SK-N-SH (cell line): ENCODE results near the gene FAIM2. TPM values are rescaled to one million over a fixed set of nuclear protein-coding genes. Genes with fewer than 3 reads are reported as not detected.
A peak's percentile ranks its signal among the peaks of the same experiment; 100 is the strongest.

ENCODE experiments used
- CTCF ChIA-PET: fragments of 300-600, 350-600 bp; formaldehyde crosslinking; extraction: SDS; loops from one replicate; lab custom pipeline; 2021; lab: Yijun Ruan, JAX
- POLR2A ChIA-PET: fragments of 350-600 bp; sonication (Branson Sonifier 250); formaldehyde crosslinking; extraction: SDS; loops from one replicate; lab custom pipeline; 2020; ENCODE audit warnings: antibody characterized with exemption, inconsistent platforms; lab: Yijun Ruan, JAX
- DNase-seq: peaks from one replicate; pipeline ENCODE4 v3.0.0; 2012
- H2AFZ ChIP-seq: fragments of 200-600 bp; sonication (generic); 2 replicates; pipeline ENCODE4 v1.8.1; 2016; ENCODE audit warnings: antibody characterized with exemption, mild to moderate bottlenecking, low read depth
- H3F3A ChIP-seq: fragments of 200-600 bp; sonication (generic); replicated peaks from 2 replicates; pipeline ENCODE3; 2016; ENCODE audit warnings: antibody characterized with exemption, mild to moderate bottlenecking; ENCODE audit not compliant: insufficient read depth
- H3K27ac ChIP-seq, 2 experiments: fragments of 200-500 bp in 1 of 2; fragments of 200-600 bp in 1 of 2; sonication (Bioruptor generic) in 1 of 2; sonication (generic), shearing (Covaris generic) in 1 of 2; 2 replicates each; pipeline versions ENCODE4 v1.5.1 to v1.6.1; 2014 to 2016; ENCODE audit warnings: low read depth in 2 of 2, inconsistent platforms in 1 of 2, low read length in 1 of 2, mild to moderate bottlenecking in 1 of 2, mixed read lengths in 1 of 2
- H3K27me3 ChIP-seq: fragments of 200-600 bp; sonication (generic), shearing (Covaris generic); 2 replicates; pipeline ENCODE4 v1.6.1; 2016; ENCODE audit warnings: mixed run types; ENCODE audit not compliant: insufficient read depth
- H3K36me3 ChIP-seq, 2 experiments: fragments of 200-500 bp in 1 of 2; fragments of 200-600 bp in 1 of 2; sonication (Bioruptor generic) in 1 of 2; sonication (generic) in 1 of 2; replicated peaks in 1 of 2; 2 replicates each; pipeline versions ENCODE3 to v1.5.1; 2014 to 2016; ENCODE audit warnings: low read length in 1 of 2, mild to moderate bottlenecking in 1 of 2; ENCODE audit not compliant: insufficient read depth in 2 of 2, control insufficient read depth in 1 of 2
- H3K4me1 ChIP-seq, 2 experiments: fragments of 200-500 bp in 1 of 2; fragments of 200-600 bp in 1 of 2; sonication (Bioruptor generic) in 1 of 2; sonication (generic), shearing (Covaris generic) in 1 of 2; 2 replicates each; pipeline versions ENCODE4 v1.5.1 to v1.6.1; 2014 to 2016; ENCODE audit warnings: low read depth in 1 of 2, low read length in 1 of 2, mixed run types in 1 of 2; ENCODE audit not compliant: insufficient read depth in 2 of 2, control insufficient read depth in 1 of 2
- H3K4me2 ChIP-seq: fragments of 200-600 bp; sonication (generic), shearing (Covaris generic); 2 replicates; pipeline ENCODE4 v1.6.1; 2017; ENCODE audit warnings: mixed run types
- H3K4me3 ChIP-seq, 2 experiments: fragments of 200-500 bp in 1 of 2; fragments of 200-600 bp in 1 of 2; sonication (Bioruptor generic) in 1 of 2; sonication (generic), shearing (Covaris generic) in 1 of 2; 2 replicates each; pipeline versions ENCODE4 v1.5.1 to v1.8.1; 2014 to 2016; ENCODE audit warnings: low read depth in 2 of 2, inconsistent platforms in 1 of 2, low read length in 1 of 2, mild to moderate bottlenecking in 1 of 2, mixed read lengths in 1 of 2, moderate library complexity in 1 of 2
- H3K79me2 ChIP-seq: fragments of 200-600 bp; sonication (generic); 2 replicates; pipeline ENCODE4 v1.8.1; 2017; ENCODE audit warnings: mild to moderate bottlenecking; ENCODE audit not compliant: insufficient read depth
- H3K9ac ChIP-seq: fragments of 200-600 bp; sonication (generic); 2 replicates; pipeline ENCODE4 v1.6.1; 2017; ENCODE audit warnings: mixed run types
- H3K9me2 ChIP-seq: fragments of 200-600 bp; sonication (generic); 2 replicates; pipeline ENCODE4 v1.6.1; 2017; ENCODE audit warnings: mixed run types
- H3K9me3 ChIP-seq: fragments of 200-600 bp; sonication (generic); 2 replicates; pipeline ENCODE4 v1.6.1; 2017; ENCODE audit warnings: mixed run types, mild to moderate bottlenecking, moderate library complexity
- H4K20me1 ChIP-seq: fragments of 200-600 bp; sonication (generic); 2 replicates; pipeline ENCODE4 v1.6.1; 2017; ENCODE audit warnings: mild to moderate bottlenecking, mixed run types; ENCODE audit not compliant: insufficient read depth
- EP300 ChIP-seq, 2 experiments: IDR thresholded peaks; 2 replicates each; pipeline versions ENCODE4 v1.4.0 to v1.6.1; 2012; ENCODE audit warnings: borderline replicate concordance in 1 of 2, low read depth in 1 of 2, low read length in 1 of 2
- FOSL2 ChIP-seq: IDR thresholded peaks from 2 replicates; pipeline ENCODE4 v1.4.0; 2012; ENCODE audit warnings: low read depth, mild to moderate bottlenecking, moderate library complexity, borderline replicate concordance
- FOXJ3 ChIP-seq: sonication (generic); formaldehyde crosslinking; IDR thresholded peaks from 2 replicates; pipeline ENCODE4 v1.5.1; 2020; ENCODE audit warnings: mild to moderate bottlenecking, missing genetic modification reagents
- GATA2 ChIP-seq: sonication (generic); formaldehyde crosslinking; IDR thresholded peaks from 2 replicates; pipeline ENCODE4 v1.5.0; 2020; ENCODE audit warnings: mild to moderate bottlenecking, missing genetic modification reagents
- MEF2A ChIP-seq: IDR thresholded peaks from 2 replicates; pipeline ENCODE4 v1.4.0; 2012; ENCODE audit warnings: low read depth, borderline replicate concordance
- MXI1 ChIP-seq: IDR thresholded peaks from 2 replicates; pipeline ENCODE4 v1.6.1; 2012; ENCODE audit warnings: mild to moderate bottlenecking, low read depth, low read length, improper control_type of control experiment
- RAD21 ChIP-seq: IDR thresholded peaks from 2 replicates; pipeline ENCODE4 v1.6.1; 2012; ENCODE audit warnings: mild to moderate bottlenecking, low read length
- RCOR1 ChIP-seq: fragments of 150-350 bp; IDR thresholded peaks from 2 replicates; pipeline ENCODE4 v1.6.1; 2017; ENCODE audit warnings: antibody characterized with exemption, low read length
- SIN3A ChIP-seq: IDR thresholded peaks from 2 replicates; pipeline ENCODE4 v1.6.1; 2012; ENCODE audit warnings: low read depth, mild to moderate bottlenecking, low read length, moderate library complexity, borderline replicate concordance
- TAF1 ChIP-seq: IDR thresholded peaks from 2 replicates; pipeline ENCODE4 v1.6.1; 2012; ENCODE audit warnings: low read depth, mild to moderate bottlenecking, low read length, moderate library complexity, borderline replicate concordance
- TCF12 ChIP-seq: IDR thresholded peaks from 2 replicates; pipeline ENCODE4 v1.4.0; 2012
- YY1 ChIP-seq: IDR thresholded peaks from 2 replicates; pipeline ENCODE4 v1.4.0; 2012; ENCODE audit warnings: low read depth, mild to moderate bottlenecking
- WGBS: methylation state at CpG from one replicate; pipeline ENCODE4 v1.1.6; 2017; ENCODE audit warnings: low lambda C conversion rate; 5-methylcytosine and 5-hydroxymethylcytosine counted together
- polyA plus RNA-seq, 3 experiments: library from polyadenylated mRNA; depleted of rRNA; stranded (reverse); fragments of >200 nt; gene quantifications; 2 replicates each; pipeline ENCODE4 v1.2.3, GENCODE V29; 2012
- TF ChIP-seq, protein P1 (sequence below): fragments of 150-350 bp; IDR thresholded peaks from 2 replicates; pipeline ENCODE4 v1.6.1; 2016; ENCODE audit warnings: mild to moderate bottlenecking, low read depth, low read length
- TF ChIP-seq, protein P2 (sequence below): IDR thresholded peaks from 2 replicates; pipeline ENCODE4 v1.4.0; 2012; ENCODE audit warnings: low read depth
- TF ChIP-seq, protein P3 (sequence below): IDR thresholded peaks from 2 replicates; pipeline ENCODE4; 2012
- TF ChIP-seq, protein P4 (sequence below): IDR thresholded peaks from 2 replicates; pipeline ENCODE4 v1.4.0; 2012; ENCODE audit warnings: low read depth, borderline replicate concordance
- TF ChIP-seq, protein P5 (sequence below): IDR thresholded peaks from 2 replicates; pipeline ENCODE4 v1.6.1; 2012; ENCODE audit warnings: mild to moderate bottlenecking, low read depth, low read length, moderate library complexity
- TF ChIP-seq, protein P6 (sequence below): fragments of 150-350 bp; IDR thresholded peaks from 2 replicates; pipeline ENCODE4 v1.6.1; 2017; ENCODE audit warnings: antibody characterized with exemption, low read length, low read depth, borderline replicate concordance

FAIM2 gene
- 6.3 and 11.3 TPM in 2 replicates for polyA plus RNA-seq (2012; rRNA removed)
- polyA plus RNA-seq (2012; cell fraction: cytosol; rRNA removed): 4.6 and 6.9 TPM in 2 replicates
- polyA plus RNA-seq (2012; cell fraction: nucleus; rRNA removed): 3.7 and 4.8 TPM in 2 replicates

DNA sequence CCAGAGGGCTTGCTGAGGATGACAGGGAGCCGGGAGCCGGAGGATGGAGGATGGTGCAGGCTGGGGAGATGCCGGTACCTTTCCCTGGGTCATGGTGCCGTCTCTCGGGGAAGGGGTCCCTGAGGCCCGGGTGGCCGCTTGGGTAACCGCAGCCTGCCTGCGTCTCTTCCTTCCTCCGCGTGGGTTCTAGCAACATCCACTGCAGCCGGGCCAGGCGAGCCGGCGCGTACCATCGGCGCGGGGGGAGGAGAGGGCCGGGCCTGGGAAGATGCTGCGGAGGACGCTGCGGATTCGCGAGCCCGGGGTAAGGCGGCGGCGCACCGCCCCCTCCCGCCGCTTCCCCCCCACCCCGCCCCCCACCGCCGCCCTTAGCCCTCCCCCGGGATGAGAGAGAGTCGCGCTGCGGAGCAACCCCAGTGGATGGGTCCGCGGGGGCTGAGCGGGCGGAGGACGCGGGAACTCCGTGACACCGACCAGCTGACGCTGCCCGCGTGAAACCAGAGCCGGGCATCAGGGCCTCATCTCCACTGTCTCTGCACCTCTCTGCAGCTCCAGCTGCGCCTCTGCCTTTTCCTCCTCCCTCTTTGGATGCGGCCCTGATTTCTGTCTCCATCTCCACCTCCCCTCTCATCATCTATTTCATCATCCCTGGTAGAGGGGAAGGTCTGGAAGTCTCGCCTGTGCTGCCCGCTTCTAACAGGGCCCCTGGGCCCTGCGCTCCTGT is at the start of gene FAIM2:
FAIM2 (minus strand) TSS at position 201 of the 724 bp plus-strand sequence; CDS start at position 93, 108 bp downstream.
- peak within 1 kb of the TSS; percentile 82 for H3K4me2 ChIP-seq
- ChIA-PET CTCF (interaction anchor here (0.8 to 3.0 kb wide), 7 partner anchors 23 to 63 kb away, joined by 3 to 12 read pairs (median 3); no protein-coding TSS in a partner anchor), POLR2A (interaction anchor here (1.3 to 1.6 kb wide), 2 partner anchors 10 to 12 kb away, joined by 3 to 4 read pairs; no protein-coding TSS in a partner anchor)
- H3K9ac ChIP-seq: peak within 1 kb of the TSS; percentile 48
- H3K36me3 ChIP-seq: no peaks in the 10 kb centered on the region
- peak within 1 kb of the TSS; percentile 92 for H2AFZ ChIP-seq
- TF ChIP-seq GATA2 (CRISPR knock-in tag) (no peak), MXI1 (peak; percentile 61; the same call in 1 of the 2 replicates), TCF12 (no peak), RCOR1 (0 out of 2 replicates have a peak, but pooled peaks have one; percentile 7), TAF1 (0 out of 2 replicates have a peak, but pooled peaks have one; percentile 37), SIN3A (no peak), YY1 (no peak), EP300 (IDR thresholded peaks at IDR 0.05; ENCODE audit: borderline replicate concordance in 1 of 2, low read depth in 1 of 2, low read length in 1 of 2) (no peak), MEF2A (no peak), RAD21 (no peak), FOXJ3 (no peak; the same call in 1 of the 2 replicates), FOSL2 (no peak)
- TF ChIP-seq, protein P1, sequence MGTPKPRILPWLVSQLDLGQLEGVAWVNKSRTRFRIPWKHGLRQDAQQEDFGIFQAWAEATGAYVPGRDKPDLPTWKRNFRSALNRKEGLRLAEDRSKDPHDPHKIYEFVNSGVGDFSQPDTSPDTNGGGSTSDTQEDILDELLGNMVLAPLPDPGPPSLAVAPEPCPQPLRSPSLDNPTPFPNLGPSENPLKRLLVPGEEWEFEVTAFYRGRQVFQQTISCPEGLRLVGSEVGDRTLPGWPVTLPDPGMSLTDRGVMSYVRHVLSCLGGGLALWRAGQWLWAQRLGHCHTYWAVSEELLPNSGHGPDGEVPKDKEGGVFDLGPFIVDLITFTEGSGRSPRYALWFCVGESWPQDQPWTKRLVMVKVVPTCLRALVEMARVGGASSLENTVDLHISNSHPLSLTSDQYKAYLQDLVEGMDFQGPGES: no peak
- TF ChIP-seq, protein P2, sequence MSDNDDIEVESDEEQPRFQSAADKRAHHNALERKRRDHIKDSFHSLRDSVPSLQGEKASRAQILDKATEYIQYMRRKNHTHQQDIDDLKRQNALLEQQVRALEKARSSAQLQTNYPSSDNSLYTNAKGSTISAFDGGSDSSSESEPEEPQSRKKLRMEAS: peak; percentile 70
- TF ChIP-seq, protein P3, sequence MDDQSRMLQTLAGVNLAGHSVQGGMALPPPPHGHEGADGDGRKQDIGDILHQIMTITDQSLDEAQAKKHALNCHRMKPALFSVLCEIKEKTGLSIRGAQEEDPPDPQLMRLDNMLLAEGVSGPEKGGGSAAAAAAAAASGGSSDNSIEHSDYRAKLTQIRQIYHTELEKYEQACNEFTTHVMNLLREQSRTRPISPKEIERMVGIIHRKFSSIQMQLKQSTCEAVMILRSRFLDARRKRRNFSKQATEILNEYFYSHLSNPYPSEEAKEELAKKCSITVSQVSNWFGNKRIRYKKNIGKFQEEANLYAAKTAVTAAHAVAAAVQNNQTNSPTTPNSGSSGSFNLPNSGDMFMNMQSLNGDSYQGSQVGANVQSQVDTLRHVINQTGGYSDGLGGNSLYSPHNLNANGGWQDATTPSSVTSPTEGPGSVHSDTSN: peak; percentile 28; the same call in 1 of the 2 replicates
- TF ChIP-seq, protein P4, sequence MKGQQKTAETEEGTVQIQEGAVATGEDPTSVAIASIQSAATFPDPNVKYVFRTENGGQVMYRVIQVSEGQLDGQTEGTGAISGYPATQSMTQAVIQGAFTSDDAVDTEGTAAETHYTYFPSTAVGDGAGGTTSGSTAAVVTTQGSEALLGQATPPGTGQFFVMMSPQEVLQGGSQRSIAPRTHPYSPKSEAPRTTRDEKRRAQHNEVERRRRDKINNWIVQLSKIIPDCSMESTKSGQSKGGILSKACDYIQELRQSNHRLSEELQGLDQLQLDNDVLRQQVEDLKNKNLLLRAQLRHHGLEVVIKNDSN: no peak
- TF ChIP-seq, protein P5, sequence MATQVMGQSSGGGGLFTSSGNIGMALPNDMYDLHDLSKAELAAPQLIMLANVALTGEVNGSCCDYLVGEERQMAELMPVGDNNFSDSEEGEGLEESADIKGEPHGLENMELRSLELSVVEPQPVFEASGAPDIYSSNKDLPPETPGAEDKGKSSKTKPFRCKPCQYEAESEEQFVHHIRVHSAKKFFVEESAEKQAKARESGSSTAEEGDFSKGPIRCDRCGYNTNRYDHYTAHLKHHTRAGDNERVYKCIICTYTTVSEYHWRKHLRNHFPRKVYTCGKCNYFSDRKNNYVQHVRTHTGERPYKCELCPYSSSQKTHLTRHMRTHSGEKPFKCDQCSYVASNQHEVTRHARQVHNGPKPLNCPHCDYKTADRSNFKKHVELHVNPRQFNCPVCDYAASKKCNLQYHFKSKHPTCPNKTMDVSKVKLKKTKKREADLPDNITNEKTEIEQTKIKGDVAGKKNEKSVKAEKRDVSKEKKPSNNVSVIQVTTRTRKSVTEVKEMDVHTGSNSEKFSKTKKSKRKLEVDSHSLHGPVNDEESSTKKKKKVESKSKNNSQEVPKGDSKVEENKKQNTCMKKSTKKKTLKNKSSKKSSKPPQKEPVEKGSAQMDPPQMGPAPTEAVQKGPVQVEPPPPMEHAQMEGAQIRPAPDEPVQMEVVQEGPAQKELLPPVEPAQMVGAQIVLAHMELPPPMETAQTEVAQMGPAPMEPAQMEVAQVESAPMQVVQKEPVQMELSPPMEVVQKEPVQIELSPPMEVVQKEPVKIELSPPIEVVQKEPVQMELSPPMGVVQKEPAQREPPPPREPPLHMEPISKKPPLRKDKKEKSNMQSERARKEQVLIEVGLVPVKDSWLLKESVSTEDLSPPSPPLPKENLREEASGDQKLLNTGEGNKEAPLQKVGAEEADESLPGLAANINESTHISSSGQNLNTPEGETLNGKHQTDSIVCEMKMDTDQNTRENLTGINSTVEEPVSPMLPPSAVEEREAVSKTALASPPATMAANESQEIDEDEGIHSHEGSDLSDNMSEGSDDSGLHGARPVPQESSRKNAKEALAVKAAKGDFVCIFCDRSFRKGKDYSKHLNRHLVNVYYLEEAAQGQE: no peak
- TF ChIP-seq, protein P6, sequence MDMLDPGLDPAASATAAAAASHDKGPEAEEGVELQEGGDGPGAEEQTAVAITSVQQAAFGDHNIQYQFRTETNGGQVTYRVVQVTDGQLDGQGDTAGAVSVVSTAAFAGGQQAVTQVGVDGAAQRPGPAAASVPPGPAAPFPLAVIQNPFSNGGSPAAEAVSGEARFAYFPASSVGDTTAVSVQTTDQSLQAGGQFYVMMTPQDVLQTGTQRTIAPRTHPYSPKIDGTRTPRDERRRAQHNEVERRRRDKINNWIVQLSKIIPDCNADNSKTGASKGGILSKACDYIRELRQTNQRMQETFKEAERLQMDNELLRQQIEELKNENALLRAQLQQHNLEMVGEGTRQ: no peak
- no peaks in the 10 kb centered on the region for H3K27me3 ChIP-seq
- no peaks in the 10 kb centered on the region for H3K9me2 ChIP-seq
- H3K9me3 ChIP-seq: no peaks in the 10 kb centered on the region
- H3K79me2 ChIP-seq: no peaks in the 10 kb centered on the region
- peak within 1 kb of the TSS; percentile 38 to 54 for H3K4me3 ChIP-seq
- WGBS: 31% methylated on average over 31 of the region's 56 CpGs
- H3K4me1 ChIP-seq: peaks cover 0 to 22% of the 10 kb centered on the region in 2 experiments; a peak in 1 of 4 replicates
- no peaks in the 10 kb centered on the region for H3F3A ChIP-seq
- H4K20me1 ChIP-seq: no peaks in the 10 kb centered on the region
- peak within 1 kb of the TSS in 1 of 2 experiments; percentile 72; a peak in 2 of 4 replicates for H3K27ac ChIP-seq
- DNase-seq: peak; percentile 92
